Coronary artery (tissue), 2 donors: Measurements from ENCODE around the gene DCXR.

Experiments used
- DNase-seq: peaks from one replicate; pipeline ENCODE4 v3.0.0-alpha.2; 2017; ENCODE audit warnings: low spot score
- H3K27ac ChIP-seq, 2 donors: fragments of 200-600 bp; sonication (generic); one replicate each; pipeline ENCODE4 v1.5.1; 2016 to 2019
- H3K4me3 ChIP-seq: fragments of 200-600 bp; sonication (generic); 2 replicates; pipeline ENCODE4 v1.5.1; 2016; ENCODE audit warnings: mild to moderate bottlenecking, moderate library complexity
- TF ChIP-seq, protein P1 (sequence below): fragments of 200-600 bp; sonication (generic); IDR thresholded peaks from one replicate; pipeline ENCODE4 v1.5.1; 2019; ENCODE audit warnings: antibody characterized with exemption

Gene DCXR

DNA sequence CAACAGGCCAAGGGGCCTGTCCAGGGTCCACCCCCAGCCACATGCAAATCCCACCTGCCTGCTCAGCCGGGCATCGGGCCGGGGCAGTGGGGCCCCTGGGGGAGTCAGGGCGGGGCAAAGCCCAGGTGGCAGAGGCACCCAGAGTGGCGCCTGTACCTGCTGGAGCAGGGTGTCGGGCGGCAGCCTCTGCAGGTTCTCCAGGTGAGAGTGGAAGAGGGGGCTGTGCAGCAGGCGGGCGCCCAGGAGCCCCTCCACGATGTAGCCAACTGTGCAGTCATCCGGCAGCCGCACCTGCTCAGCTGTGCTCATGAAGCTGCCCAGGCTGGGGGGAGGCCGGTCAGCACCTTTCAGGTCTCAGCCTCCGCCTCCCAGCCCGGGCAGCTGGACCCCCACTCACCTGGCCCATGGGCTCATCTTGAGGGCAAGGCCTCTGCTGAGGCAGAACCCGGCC lies 12.0 kb upstream of the DCXR start:
- DNase-seq: no peak
- TF ChIP-seq, protein P1, sequence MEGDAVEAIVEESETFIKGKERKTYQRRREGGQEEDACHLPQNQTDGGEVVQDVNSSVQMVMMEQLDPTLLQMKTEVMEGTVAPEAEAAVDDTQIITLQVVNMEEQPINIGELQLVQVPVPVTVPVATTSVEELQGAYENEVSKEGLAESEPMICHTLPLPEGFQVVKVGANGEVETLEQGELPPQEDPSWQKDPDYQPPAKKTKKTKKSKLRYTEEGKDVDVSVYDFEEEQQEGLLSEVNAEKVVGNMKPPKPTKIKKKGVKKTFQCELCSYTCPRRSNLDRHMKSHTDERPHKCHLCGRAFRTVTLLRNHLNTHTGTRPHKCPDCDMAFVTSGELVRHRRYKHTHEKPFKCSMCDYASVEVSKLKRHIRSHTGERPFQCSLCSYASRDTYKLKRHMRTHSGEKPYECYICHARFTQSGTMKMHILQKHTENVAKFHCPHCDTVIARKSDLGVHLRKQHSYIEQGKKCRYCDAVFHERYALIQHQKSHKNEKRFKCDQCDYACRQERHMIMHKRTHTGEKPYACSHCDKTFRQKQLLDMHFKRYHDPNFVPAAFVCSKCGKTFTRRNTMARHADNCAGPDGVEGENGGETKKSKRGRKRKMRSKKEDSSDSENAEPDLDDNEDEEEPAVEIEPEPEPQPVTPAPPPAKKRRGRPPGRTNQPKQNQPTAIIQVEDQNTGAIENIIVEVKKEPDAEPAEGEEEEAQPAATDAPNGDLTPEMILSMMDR: no peak
- no peak overlapping the region for H3K27ac ChIP-seq

DNA sequence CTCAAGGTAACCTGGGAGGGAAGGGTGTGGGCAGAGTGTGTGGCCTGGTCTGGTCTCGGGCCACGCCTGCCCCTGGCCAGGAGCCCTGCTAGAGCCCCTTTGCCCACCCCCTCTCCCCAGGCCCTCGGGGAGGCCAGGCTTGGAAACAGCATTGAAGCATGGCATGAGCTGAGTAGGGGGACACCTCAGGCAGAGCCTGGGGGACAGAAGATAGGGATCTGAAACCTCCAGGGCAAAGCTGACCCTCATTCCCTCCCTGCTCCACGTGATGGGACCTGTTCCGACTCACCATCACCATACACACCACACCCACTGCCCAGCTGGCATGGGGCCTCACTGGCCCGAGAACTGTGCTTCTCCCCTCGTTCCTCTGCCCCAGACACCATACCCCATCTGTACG lies 11.6 kb upstream of the DCXR start:
- Histone ChIP-seq H3K27ac (no peak overlapping the region), H3K4me3 (no peak overlapping the region)
- DNase-seq: no peak
- TF ChIP-seq, protein P1: no peak

More for the DNA sequence above, 12.0 kb upstream of the DCXR start:
- no peak overlapping the region for H3K4me3 ChIP-seq

DNA sequence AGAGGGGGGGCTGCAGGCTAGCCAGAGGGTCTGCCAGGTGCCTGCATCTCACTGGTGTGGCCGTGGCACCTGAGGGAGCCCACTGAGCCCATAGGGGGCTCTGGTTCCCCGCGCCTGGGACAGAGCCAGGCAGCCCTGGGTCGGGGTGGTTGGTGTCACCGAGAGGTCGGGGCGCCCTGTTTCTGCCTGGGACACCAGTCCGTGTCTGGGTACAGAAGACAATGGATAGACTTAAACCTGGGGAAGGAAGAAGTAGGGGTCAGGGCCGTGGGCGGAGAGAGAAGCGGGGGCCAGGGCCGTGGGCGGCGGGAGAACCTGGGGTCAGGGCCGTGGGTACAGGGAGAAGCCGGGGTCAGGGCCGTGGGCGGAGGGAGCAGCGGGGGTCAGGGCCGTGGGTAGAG lies 11.1 kb upstream of the DCXR start:
- no peak for DNase-seq
- H3K27ac ChIP-seq: no peak overlapping the region
- no peak overlapping the region for H3K4me3 ChIP-seq
- TF ChIP-seq, protein P1: no peak

DNA sequence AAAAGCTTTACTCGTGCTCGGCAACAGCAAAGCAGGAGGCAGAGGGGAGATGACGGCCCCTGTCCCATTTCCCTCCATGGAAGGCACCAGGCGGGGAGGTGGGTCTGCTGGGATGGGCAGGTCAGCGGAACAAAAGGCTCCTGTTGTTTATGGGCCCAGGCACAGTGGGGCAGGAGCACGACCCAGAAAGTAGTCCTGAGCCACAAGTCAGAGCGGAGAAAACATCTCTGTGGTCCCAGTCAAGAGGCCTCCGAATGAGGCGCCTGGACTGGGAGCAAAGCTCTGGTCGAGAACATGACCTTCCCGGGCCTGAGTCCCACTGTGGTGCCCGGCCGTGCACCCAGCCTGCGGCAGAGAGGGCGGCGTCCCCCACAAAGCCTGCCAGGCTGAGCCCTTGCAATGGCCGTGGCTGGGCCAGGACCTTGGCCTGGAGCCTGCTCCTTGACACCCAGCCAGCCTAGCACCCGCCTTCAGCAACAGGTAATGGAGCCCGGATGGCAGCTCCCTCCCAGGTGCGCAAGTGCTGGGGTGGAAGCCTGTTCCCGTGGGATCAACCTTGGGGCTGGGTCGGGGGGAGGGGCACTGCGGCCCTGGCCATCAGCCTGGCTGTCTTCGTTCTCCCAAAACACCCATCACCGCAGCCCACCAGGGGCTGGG lies 10.5 kb upstream of the DCXR start:
- no peak overlapping the region for H3K4me3 ChIP-seq
- H3K27ac ChIP-seq: no peak overlapping the region
- TF ChIP-seq, protein P1: no peak
- DNase-seq: no peak

DNA sequence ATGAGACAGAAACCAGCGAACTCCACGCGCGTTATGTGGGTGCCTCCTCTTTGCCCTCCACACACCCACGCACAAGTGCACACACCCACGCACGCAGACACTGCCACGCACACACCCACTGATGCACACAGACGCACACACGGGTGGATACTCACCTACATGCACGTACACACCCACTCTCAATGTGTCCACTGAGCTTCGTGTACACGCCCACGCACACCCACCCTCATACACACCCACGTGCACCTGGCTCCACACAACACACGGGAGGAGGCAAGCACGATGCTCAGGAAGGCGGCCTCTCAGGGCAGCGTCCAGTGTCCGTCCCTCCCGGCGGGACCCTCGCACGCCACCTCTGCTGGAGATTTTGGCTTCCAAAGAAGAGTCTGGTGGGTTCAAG lies 9.9 kb upstream of the DCXR start:
- TF ChIP-seq, protein P1: no peak
- no peak overlapping the region for H3K4me3 ChIP-seq
- H3K27ac ChIP-seq: no peak overlapping the region
- no peak for DNase-seq

DNA sequence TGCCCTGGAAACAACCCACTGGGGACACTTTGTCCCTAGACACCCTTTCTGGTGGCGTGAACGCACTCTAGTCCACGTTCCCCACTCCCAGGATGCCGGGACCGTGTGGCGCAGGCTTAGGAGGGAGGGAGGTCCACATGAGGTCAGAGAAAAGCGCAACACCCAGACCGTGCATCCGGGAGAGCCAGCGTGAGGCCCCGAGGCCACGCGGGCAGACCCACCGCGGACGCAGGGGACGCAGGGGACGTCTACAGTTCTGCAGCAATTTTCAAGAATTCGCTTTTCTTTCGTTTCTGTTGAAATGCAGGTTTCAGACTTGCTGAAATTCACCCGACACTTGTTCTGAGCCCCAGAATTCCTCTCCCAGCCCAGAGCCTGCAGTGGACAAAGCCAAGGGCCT lies 9.4 kb upstream of the DCXR start:
- Histone ChIP-seq H3K4me3 (no peak overlapping the region), H3K27ac (no peak overlapping the region)
- TF ChIP-seq, protein P1: no peak
- no peak for DNase-seq

DNA sequence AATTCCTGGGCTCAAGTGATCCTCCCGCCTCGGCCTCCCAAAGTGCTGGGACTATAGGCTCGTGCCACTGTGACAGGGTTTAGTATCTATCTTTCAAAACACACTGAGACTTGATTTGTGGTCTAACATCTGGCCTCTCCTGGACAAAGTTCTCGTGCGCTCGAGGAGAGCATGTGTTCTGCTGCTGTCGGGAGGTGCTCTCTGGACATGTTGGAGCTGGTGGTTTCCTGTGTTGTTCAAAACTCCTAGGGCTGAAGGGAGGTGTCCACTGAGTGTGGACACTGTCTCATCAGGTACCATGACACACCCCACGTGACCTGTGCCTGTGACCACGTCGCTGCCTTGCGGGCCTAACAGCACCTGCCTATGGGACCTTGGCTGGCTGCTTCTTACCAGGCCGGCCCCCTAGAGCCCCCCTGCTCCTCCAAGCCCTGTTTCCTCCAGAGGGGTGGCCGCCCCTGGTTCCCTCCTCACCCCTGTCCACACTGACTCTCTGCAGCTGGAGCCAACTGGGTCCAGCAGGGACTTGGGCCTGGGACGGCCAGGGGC lies 8.5 kb upstream of the DCXR start:
- no peak for DNase-seq
- no peak overlapping the region for H3K27ac ChIP-seq
- TF ChIP-seq, protein P1: no peak
- H3K4me3 ChIP-seq: no peak overlapping the region
